Stomach (tissue), 9 donors: ENCODE data around the gene CRYZL1. TPM values are rescaled to one million over a fixed set of nuclear protein-coding genes. Genes with fewer than 3 reads are reported as not detected.
"Not testable (repeated sequence)": the region's sequence is repeated elsewhere in the genome, so short reads cannot be mapped to it uniquely, and the experiment has no call there.

Experiments used
- DNase-seq, 2 donors: peaks; one replicate each; pipeline versions ENCODE4 v3.0.0 to v3.0.0-alpha.2; 2013 to 2019
- H3K27ac ChIP-seq, 5 donors: fragments of 200-600 bp in 4 of 5; sonication (generic) in 4 of 5; one replicate each; pipeline ENCODE4 v1.5.1; 2013 to 2019; ENCODE audit warnings: mild to moderate bottlenecking in 1 of 5, moderate library complexity in 1 of 5
- H3K27me3 ChIP-seq, 3 donors: fragments of 200-600 bp; sonication (generic); one replicate each; pipeline ENCODE4 v1.5.1; 2017 to 2019; ENCODE audit warnings: mixed run types in 1 of 3
- H3K36me3 ChIP-seq, 4 donors: fragments of 200-600 bp; sonication (generic); 1 replicate in 3 of 4; 2 replicates in 1 of 4; pipeline ENCODE4 v1.5.1; 2016 to 2019
- H3K4me1 ChIP-seq, 4 donors: fragments of 200-600 bp; sonication (generic); one replicate each; pipeline ENCODE4 v1.5.1; 2016 to 2019
- H3K4me3 ChIP-seq, 4 donors: fragments of 200-600 bp; sonication (generic) in 3 of 4; one replicate each; pipeline ENCODE4 v1.5.1; 2016 to 2019; ENCODE audit warnings: mild to moderate bottlenecking in 1 of 4
- H3K9me3 ChIP-seq, 4 donors: fragments of 200-600 bp; sonication (generic); one replicate each; pipeline ENCODE4 v1.5.1; 2016 to 2019
- CTCF ChIP-seq, 7 experiments: fragments of 450-650 bp in 4 of 7; fragments of 200-600 bp in 3 of 7; sonication (generic) in 3 of 7; IDR thresholded peaks; one replicate each; pipeline ENCODE4 v1.5.1; 2016 to 2019; ENCODE audit warnings: antibody characterized with exemption in 7 of 7, control low read depth in 2 of 7, mild to moderate bottlenecking in 1 of 7
- EP300 ChIP-seq: sonication (generic); formaldehyde crosslinking; IDR thresholded peaks from one replicate; pipeline ENCODE4 v1.6.1; 2017; ENCODE audit warnings: antibody characterized with exemption
- POLR2A ChIP-seq, 4 donors: fragments of 450-650 bp; IDR thresholded peaks; one replicate each; pipeline ENCODE4 v1.6.1; 2016; ENCODE audit warnings: antibody characterized with exemption in 4 of 4, control low read depth in 2 of 4, mild to moderate bottlenecking in 1 of 4, moderate library complexity in 1 of 4
- POLR2AphosphoS5 ChIP-seq, 3 donors: sonication (generic); formaldehyde crosslinking; IDR thresholded peaks; one replicate each; pipeline ENCODE4 v1.6.1; 2016; ENCODE audit warnings: antibody characterized with exemption in 3 of 3
- WGBS, 5 donors: extraction: QIAGEN DNeasy Blood & Tissue Kit in 3 of 5; methylation state at CpG; one replicate each; pipeline versions ENCODE4 v1.1.5 to v1.1.7; 2013 to 2018; 5-methylcytosine and 5-hydroxymethylcytosine counted together
- intact Hi-C: fragments of 100-400 bp; cut with DNase I; formaldehyde crosslinking; loops from one replicate; pipeline ENCODE4 v1.15.1; 2023; ENCODE audit warnings: low total_unique reads
- polyA plus RNA-seq, 3 donors: library from polyadenylated mRNA; stranded (reverse); fragments of 200-250 nt; gene quantifications; one replicate each; pipeline ENCODE4 v1.2.3, GENCODE V29; 2013
- total RNA-seq, 5 donors: library from RNA; depleted of rRNA; stranded (reverse); fragments of >200 nt; gene quantifications; one replicate each; pipeline versions ENCODE4 v1.1.0 to v1.2.3, GENCODE V29; 2014 to 2016
- donor health status: healthy with polysubstance abuse.
- donor health status: Bipolar disorder and iron deficiency.
- donor health status: healthy.

Gene CRYZL1
- total and polyA plus RNA-seq, 8 donors: 9.3 to 73.5 (median 28.8) TPM

- Histone ChIP-seq H3K9me3 (no peaks in the 10 kb centered on the region), H3K4me1 (peaks cover 0 to 22% (median 13%) of the 10 kb centered on the region in 4 donors), H3K36me3 (peaks cover 0 to 20% (median 4%) of the 10 kb centered on the region in 4 donors), H3K27me3 (no peaks in the 10 kb centered on the region), H3K4me3 (no peak overlapping the region), H3K27ac (no peak overlapping the region)
- WGBS, 5 donors: 27 to 54% (median 45%) methylated on average over 3 of the region's 3 CpGs
- DNase-seq: no peak
- intact Hi-C loops: no loop called here
- TF ChIP-seq EP300 (no peak), CTCF (IDR thresholded peaks at IDR 0.05) (no peak), POLR2A (IDR thresholded peaks at IDR 0.05) (no peak), POLR2AphosphoS5 (IDR thresholded peaks at IDR 0.05) (no peak)
Measured at GRCh38 chr21:33584455-33584854, 57.1 kb downstream of the CRYZL1 start.

DNA sequence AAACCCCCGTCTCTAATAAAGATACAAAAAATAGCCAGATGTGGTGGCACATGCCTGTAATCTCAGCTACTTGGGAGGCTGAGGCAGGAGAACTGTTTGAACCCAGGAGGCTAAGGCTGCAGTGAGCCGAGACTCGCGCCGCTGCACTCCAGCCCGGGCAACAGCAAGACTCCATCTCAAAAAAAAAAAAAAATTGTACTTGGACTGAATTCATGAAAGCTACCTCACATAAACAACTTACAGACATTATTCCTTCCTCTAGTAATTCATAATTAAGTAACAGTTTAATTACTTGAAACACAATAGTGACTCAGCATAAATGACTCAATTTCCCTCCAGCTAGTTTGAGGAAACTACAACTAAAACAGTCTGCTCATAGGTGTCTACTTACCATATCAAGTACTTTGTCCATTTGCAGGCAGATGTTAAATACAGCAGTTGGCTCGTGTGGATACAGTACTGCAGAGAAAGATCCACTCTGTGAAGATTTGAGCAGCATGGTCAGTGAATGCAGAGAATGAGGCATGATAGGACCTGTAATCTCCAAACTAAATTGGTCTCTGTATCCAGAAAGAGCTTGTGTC, 62.5 kb downstream of the CRYZL1 start:
- TF ChIP-seq POLR2A (IDR thresholded peaks at IDR 0.05) (no peak), POLR2AphosphoS5 (IDR thresholded peaks at IDR 0.05) (no peak), EP300 (no peak), CTCF (IDR thresholded peaks at IDR 0.05) (no peak)
- WGBS, 5 donors: 84 to 95% (median 88%) methylated on average over 7 of the region's 7 CpGs
- Histone ChIP-seq H3K36me3 (peaks cover 15 to 65% (median 43%) of the 10 kb centered on the region in 4 donors), H3K9me3 (no peaks in the 10 kb centered on the region), H3K4me3 (no peak overlapping the region), H3K27me3 (no peaks in the 10 kb centered on the region), H3K4me1 (peaks cover 0 to 17% (median 8%) of the 10 kb centered on the region in 4 donors), H3K27ac (no peak overlapping the region)
- intact Hi-C loops: no loop called here
- no peak for DNase-seq

GRCh38 chr21:33578214-33578613, 63.3 kb downstream of the CRYZL1 start:
- TF ChIP-seq CTCF (IDR thresholded peaks at IDR 0.05): no peak
- no peak for TF ChIP-seq POLR2AphosphoS5 (IDR thresholded peaks at IDR 0.05)
- TF ChIP-seq POLR2A (IDR thresholded peaks at IDR 0.05): no peak
- TF ChIP-seq EP300: no peak
- no peak for DNase-seq
- H3K27ac ChIP-seq: no peak overlapping the region
- no peak overlapping the region for H3K4me3 ChIP-seq
- 84 to 89% (median 87%) methylated on average over 2 of the region's 2 CpGs for WGBS, 5 donors
- H3K4me1 ChIP-seq: peaks cover 0 to 21% (median 9%) of the 10 kb centered on the region in 4 donors
- H3K9me3 ChIP-seq: no peaks in the 10 kb centered on the region
- peaks cover 21 to 69% (median 51%) of the 10 kb centered on the region in 4 donors for H3K36me3 ChIP-seq
- no peaks in the 10 kb centered on the region for H3K27me3 ChIP-seq
- intact Hi-C loops: no loop called here

DNA sequence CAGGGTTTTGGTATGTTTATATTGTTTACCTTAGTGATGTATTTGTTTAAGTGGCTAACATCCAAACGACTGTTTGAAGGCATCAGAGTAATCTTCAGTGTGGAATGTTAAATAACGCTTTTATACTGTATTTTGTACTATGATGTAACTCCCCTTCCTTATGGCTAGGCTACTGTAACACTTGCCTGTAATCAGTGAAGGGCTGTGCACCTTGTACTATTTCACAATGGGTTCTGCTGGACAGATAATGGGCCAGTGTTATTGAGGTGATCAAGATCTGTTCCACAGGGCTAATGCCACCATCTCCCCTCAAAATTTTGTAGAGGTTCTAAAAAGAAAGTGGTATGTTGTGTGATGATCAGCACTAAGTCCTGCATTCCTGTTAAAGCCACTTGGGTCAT, 64.8 kb downstream of the CRYZL1 start:
- H3K9me3 ChIP-seq, DNase-seq: not testable (repeated sequence)

GRCh38 chr21:33572350-33572749, 69.2 kb downstream of the CRYZL1 start:
- H3K27me3 ChIP-seq: no peaks in the 10 kb centered on the region
- no peak for DNase-seq
- 16 to 40% (median 21%) methylated on average over 3 of the region's 3 CpGs for WGBS, 5 donors
- no peak for TF ChIP-seq CTCF (IDR thresholded peaks at IDR 0.05)
- TF ChIP-seq EP300: no peak
- TF ChIP-seq POLR2A (IDR thresholded peaks at IDR 0.05): no peak
- TF ChIP-seq POLR2AphosphoS5 (IDR thresholded peaks at IDR 0.05): no peak
- peak overlapping the region in 2 of 5 donors; percentile 5 to 9 for H3K27ac ChIP-seq
- H3K4me3 ChIP-seq: no peak overlapping the region
- H3K4me1 ChIP-seq: peaks cover 0 to 49% (median 20%) of the 10 kb centered on the region in 4 donors
- intact Hi-C loops: no loop called here
- peaks cover 50 to 99% (median 97%) of the 10 kb centered on the region in 4 donors for H3K36me3 ChIP-seq
- H3K9me3 ChIP-seq: no peaks in the 10 kb centered on the region

More for the DNA sequence above, 64.8 kb downstream of the CRYZL1 start:
- intact Hi-C loops, H3K27me3 ChIP-seq, H3K27ac ChIP-seq, H3K4me3 ChIP-seq: not testable (repeated sequence)
- 16 to 35% (median 20%) methylated on average over 2 of the region's 2 CpGs for WGBS, 5 donors
- H3K4me1 ChIP-seq: peaks cover 0 to 34% (median 17%) of the 10 kb centered on the region in 4 donors
- peaks cover 27 to 76% (median 65%) of the 10 kb centered on the region in 4 donors for H3K36me3 ChIP-seq
